Erythroblast (primary cell): ENCODE data around the gene FAM98C.

ENCODE experiments used
- GATA1 ChIP-seq: IDR thresholded peaks from 2 replicates; pipeline ENCODE4 v1.6.1; 2011; ENCODE audit warnings: low read depth, mild to moderate bottlenecking, control low read depth, low read length, moderate library complexity
- POLR2A ChIP-seq: IDR thresholded peaks from 2 replicates; pipeline ENCODE4 v1.6.1; 2011; ENCODE audit warnings: mild to moderate bottlenecking, low read length

- TF ChIP-seq POLR2A (no peak), GATA1 (no peak)
Observed at GRCh38 chr19:38394488-38394887, 8.4 kb upstream of the FAM98C start.
